Measurements from ENCODE around the gene TLR2.
"Not testable (repeated sequence)": the region's sequence is repeated elsewhere in the genome, so short reads cannot be mapped to it uniquely, and the experiment has no call there.

The TLR2 gene

GRCh38 chr4:153655928-153656327 is 28.2 kb upstream of the TLR2 start:
- DNase-seq (ENCODE audit: low read depth in 2 of 2), result peak; percentile 77
- H3K4me3 ChIP-seq (replicated peaks in 1 of 2; ENCODE audit: low read depth in 2 of 2, low read length in 2 of 2), result no peak overlapping the region
- no peak for TF ChIP-seq CTCF (IDR thresholded peaks at IDR 0.05; ENCODE audit: low read depth, low read length)

GRCh38 chr4:153661215-153661822 is 22.8 kb upstream of the TLR2 start:
- peak; percentile 74 to 94 for DNase-seq (ENCODE audit: low read depth in 2 of 2)
- TF ChIP-seq CTCF (IDR thresholded peaks at IDR 0.05; ENCODE audit: low read depth, low read length), result no peak
- no peak overlapping the region for H3K4me3 ChIP-seq (replicated peaks in 1 of 2; ENCODE audit: low read depth in 2 of 2, low read length in 2 of 2)

GRCh38 chr4:153661908-153662307 is 22.2 kb upstream of the TLR2 start:
- no peak overlapping the region for H3K4me3 ChIP-seq (replicated peaks in 1 of 2; ENCODE audit: low read depth in 2 of 2, low read length in 2 of 2)
- TF ChIP-seq CTCF (IDR thresholded peaks at IDR 0.05; ENCODE audit: low read depth, low read length), result no peak
- DNase-seq (ENCODE audit: low read depth in 2 of 2), result no peak

- no peak for TF ChIP-seq CTCF (IDR thresholded peaks at IDR 0.05; ENCODE audit: low read depth, low read length)
- no peak for DNase-seq (ENCODE audit: low read depth in 2 of 2)
Observed at GRCh38 chr4:153663667-153664066, 20.4 kb upstream of the TLR2 start.

GRCh38 chr4:153666505-153666904 is 17.6 kb upstream of the TLR2 start:
- not testable (repeated sequence) for H3K4me3 ChIP-seq (replicated peaks in 1 of 2; ENCODE audit: low read depth in 2 of 2, low read length in 2 of 2); DNase-seq (ENCODE audit: low read depth in 2 of 2)

More at GRCh38 chr4:153663667-153664066, 20.4 kb upstream of the TLR2 start:
- no peak overlapping the region for H3K4me3 ChIP-seq (replicated peaks in 1 of 2; ENCODE audit: low read depth in 2 of 2, low read length in 2 of 2)

- TF ChIP-seq CTCF (IDR thresholded peaks at IDR 0.05; ENCODE audit: low read depth, low read length), result no peak
- peak in 1 of 2 donors; percentile 52 for DNase-seq (ENCODE audit: low read depth in 2 of 2)
- H3K4me3 ChIP-seq (replicated peaks in 1 of 2; ENCODE audit: low read depth in 2 of 2, low read length in 2 of 2), result no peak overlapping the region
Observed at GRCh38 chr4:153668647-153669046, 15.4 kb upstream of the TLR2 start.

GRCh38 chr4:153669838-153670237 is 14.2 kb upstream of the TLR2 start:
- H3K4me3 ChIP-seq (replicated peaks in 1 of 2; ENCODE audit: low read depth in 2 of 2, low read length in 2 of 2), result no peak overlapping the region
- no peak for DNase-seq (ENCODE audit: low read depth in 2 of 2)
- no peak for TF ChIP-seq CTCF (IDR thresholded peaks at IDR 0.05; ENCODE audit: low read depth, low read length)

All from cardiac fibroblast (primary cell).